ENCODE results near the gene MRPL48.

- TF ChIP-seq EGR1 (IDR thresholded peaks at IDR 0.05; ENCODE audit: low read depth in 2 of 2): no peak
- no peak for TF ChIP-seq CTCF (IDR thresholded peaks at IDR 0.05; ENCODE audit: low read depth, low read length, missing input control)
- TF ChIP-seq JUND (IDR thresholded peaks at IDR 0.05): no peak
- TF ChIP-seq RAD21 (IDR thresholded peaks at IDR 0.05): no peak
- no peak for TF ChIP-seq ZBTB33 (IDR thresholded peaks at IDR 0.05)
- TF ChIP-seq MAX (IDR thresholded peaks at IDR 0.05): no peak
- TF ChIP-seq GABPA (IDR thresholded peaks at IDR 0.05 in 1 of 2, conservative IDR thresholded peaks at IDR 0.05 in 1 of 2): no peak
- no peak for TF ChIP-seq TAF1 (conservative IDR thresholded peaks at IDR 0.05)
- TF ChIP-seq YY1 (IDR thresholded peaks at IDR 0.05): no peak
- no peak for TF ChIP-seq REST (IDR thresholded peaks at IDR 0.05)
- no peak for TF ChIP-seq FOXA1 (IDR thresholded peaks at IDR 0.05)
- no peak for TF ChIP-seq HNF4A (conservative IDR thresholded peaks at IDR 0.05)
- TF ChIP-seq NR2F2 (IDR thresholded peaks at IDR 0.05): no peak
- TF ChIP-seq ATF3 (IDR thresholded peaks at IDR 0.05): no peak
Observed at GRCh38 chr11:73859671-73860070, 72.0 kb downstream of the MRPL48 start.
